ENCODE measurements around the gene CADM1.

GRCh38 chr11:115222863-115223530 is 281.2 kb downstream of the CADM1 start:
- TF ChIP-seq POLR2A (IDR thresholded peaks at IDR 0.05): no peak
- no peak for TF ChIP-seq CTCF (IDR thresholded peaks at IDR 0.05)
